HT1080 (cell line): ENCODE results near the gene NOG. TPM values are rescaled to one million over a fixed set of nuclear protein-coding genes. Genes with fewer than 3 reads are reported as not detected.
A peak's percentile ranks its signal among the peaks of the same experiment; 100 is the strongest.

Experiments used
- DNase-seq: peaks from one replicate; pipeline ENCODE4 v3.0.0-alpha.2; 2015; ENCODE audit warnings: low read depth
- polyA plus RNA-seq, 2 experiments: library from polyadenylated mRNA; depleted of rRNA; stranded (reverse); fragments of >200 nt; gene quantifications; 2 replicates each; pipeline ENCODE4 v1.2.3, GENCODE V29; 2015
- total RNA-seq: library from RNA; depleted of rRNA; stranded (reverse); fragments of >200 nt; shearing (Covaris generic); gene quantifications from 2 replicates; pipeline ENCODE4 v1.2.3, GENCODE V29; 2014; rRNA removed

NOG gene
- 28.4 and 36.1 TPM in 2 replicates for total RNA-seq
- 21.0 and 22.0 TPM in 2 replicates for polyA plus RNA-seq (2015; cell fraction: cytosol; rRNA removed)
- polyA plus RNA-seq (2015; cell fraction: nucleus; rRNA removed), result 16.8 and 19.4 TPM in 2 replicates

DNA sequence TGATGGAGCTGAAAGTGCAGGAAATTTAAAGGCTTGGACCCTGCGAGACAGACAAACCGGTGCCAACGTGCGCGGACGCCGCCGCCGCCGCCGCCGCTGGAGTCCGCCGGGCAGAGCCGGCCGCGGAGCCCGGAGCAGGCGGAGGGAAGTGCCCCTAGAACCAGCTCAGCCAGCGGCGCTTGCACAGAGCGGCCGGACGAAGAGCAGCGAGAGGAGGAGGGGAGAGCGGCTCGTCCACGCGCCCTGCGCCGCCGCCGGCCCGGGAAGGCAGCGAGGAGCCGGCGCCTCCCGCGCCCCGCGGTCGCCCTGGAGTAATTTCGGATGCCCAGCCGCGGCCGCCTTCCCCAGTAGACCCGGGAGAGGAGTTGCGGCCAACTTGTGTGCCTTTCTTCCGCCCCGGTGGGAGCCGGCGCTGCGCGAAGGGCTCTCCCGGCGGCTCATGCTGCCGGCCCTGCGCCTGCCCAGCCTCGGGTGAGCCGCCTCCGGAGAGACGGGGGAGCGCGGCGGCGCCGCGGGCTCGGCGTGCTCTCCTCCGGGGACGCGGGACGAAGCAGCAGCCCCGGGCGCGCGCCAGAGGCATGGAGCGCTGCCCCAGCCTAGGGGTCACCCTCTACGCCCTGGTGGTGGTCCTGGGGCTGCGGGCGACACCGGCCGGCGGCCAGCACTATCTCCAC, at the start of gene NOG:
NOG (plus strand) TSS at position 54 of the 674 bp plus-strand sequence; CDS start at position 579, 525 bp downstream.
- DNase-seq, result peak; percentile 73

DNA sequence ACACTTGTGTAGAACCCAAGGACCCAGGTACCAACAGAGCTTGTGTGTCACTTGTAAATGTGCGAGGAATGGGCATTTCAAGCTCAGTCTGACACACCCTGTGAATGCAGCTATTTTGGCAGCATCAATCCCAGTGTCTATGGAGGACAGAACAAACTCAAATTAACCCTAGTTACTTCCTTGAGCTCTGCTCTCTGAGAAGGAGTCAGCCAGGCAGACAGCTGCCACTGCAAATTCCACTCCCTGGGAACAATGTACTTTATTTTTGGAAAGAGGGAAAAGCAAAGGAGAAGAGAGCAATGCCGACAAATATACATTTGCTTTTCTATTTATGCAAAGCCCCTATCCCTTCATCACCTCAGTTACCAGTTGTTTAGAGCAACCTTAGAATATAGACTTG, 48.4 kb upstream of the NOG start:
- no peak for DNase-seq

DNA sequence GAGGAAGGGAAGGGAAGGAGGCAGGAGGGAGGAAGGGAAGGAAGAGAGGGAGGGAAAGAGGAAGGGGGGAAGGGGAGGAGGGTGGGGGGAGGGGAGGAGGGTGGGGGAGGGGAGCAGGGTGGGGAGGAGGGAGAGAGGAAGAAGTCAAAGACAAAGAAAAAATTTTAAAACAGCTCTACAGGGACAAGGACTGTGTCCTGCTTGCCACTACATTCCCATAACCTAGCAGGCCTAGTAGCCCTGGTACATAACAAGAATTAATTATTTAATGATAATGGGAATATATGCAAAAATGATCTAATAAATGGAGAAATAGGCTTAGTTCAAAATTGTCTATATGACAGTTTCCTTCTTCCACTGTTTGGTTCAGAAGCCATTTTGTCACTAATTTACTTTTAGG, 47.6 kb upstream of the NOG start:
- no peak for DNase-seq

DNA sequence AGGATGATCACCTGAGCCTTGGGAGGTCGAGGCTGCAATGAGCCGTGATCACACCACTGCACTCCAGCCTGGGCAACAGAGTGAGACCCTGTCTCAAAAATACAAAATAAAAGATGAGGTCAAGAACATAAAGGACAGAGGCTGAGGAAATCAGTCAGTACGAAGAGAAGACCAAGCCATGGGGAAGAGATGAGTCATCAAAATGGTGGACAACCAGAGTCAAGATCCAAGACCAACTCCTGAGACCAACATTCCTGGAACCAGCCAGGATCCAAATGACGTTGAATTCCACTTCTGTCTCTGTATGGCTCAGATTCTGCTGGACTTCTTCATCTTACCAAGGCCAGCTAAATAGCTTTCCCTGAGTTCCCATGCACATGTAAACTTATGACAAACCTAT, 44.8 kb upstream of the NOG start:
- DNase-seq, result no peak

DNA sequence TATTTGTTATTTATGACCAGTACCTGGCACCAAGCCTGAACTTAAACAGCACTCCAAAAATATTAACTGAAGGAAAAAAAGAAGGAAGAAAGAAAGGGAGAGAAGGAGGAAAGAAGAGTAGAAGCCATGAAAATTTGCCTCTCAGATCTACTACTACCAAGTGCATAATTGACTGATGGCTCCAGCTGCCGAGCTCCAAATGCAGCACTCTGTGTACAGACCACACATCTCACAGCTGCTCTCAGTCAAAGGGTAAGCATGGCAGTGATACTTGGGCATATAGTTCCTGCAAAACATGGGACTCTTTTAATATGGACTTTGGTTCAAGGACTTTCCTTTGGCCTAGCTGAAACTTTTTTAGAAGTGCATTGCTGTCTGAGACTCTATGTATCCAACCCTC, 44.0 kb upstream of the NOG start:
- DNase-seq, result no peak

- no peak for DNase-seq
Measured at GRCh38 chr17:56557682-56558081, 35.8 kb upstream of the NOG start.

- no peak for DNase-seq
Measured at GRCh38 chr17:56558088-56558487, 35.4 kb upstream of the NOG start.

DNA sequence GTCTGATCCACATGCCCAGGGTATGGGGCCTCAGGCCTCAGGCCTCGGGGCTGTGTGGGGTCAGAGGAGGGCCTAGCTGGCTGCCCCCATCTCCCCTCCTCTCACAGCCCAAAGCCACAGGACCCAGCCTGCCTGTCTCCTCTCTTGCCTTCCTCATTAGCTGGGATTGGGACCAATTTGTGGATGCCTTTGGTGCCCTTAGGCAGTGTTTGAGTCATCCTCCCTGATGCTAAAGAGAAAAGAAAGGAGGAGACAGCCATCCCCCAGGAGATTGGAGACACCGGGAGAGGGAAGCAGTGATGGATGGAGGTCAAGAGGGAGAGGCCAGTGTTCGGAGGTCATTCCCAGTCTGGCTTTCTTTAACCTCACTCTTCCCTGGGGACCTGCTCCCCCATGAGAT, 23.3 kb upstream of the NOG start:
- DNase-seq, result no peak

DNA sequence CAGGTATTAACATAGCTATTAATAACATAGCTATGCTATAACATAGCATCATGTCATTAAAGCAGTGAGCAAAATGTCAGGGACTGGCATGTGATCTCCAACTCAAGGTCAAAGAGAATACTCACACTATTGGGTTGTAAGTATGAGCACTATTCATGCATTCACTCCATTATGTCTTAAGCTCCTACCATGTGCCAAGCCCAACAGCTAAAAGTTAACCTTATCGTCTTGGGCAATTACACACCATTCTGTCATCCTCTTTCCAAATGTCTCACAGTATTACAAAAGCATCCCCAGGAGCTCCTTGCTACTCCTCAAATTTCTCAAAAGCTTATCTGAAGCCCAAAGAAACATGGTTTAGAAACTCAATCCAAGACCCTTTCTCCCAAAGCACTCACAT, 22.0 kb upstream of the NOG start:
- no peak for DNase-seq

- no peak for DNase-seq
Measured at GRCh38 chr17:56577190-56577842, 16.2 kb upstream of the NOG start.

DNA sequence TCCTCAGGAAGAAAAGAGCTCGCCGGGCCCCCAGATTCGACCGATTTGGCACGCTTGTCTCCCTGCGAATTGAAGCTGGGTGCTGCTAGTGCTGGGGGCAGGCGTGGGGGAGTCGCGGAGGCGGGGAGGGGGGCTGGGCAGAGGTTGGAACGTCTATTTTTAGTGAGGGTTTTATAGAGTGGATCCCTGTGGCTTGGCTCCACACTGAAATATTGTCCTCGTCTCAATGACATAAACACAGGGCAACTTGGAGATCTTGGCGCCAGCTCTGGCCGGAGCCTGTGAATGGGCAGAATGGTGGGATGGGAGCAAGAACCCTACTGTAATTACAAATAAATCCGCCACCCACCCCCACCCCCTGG, 15.7 kb upstream of the NOG start:
- no peak for DNase-seq

- no peak for DNase-seq
Measured at GRCh38 chr17:56581635-56582627, 11.6 kb upstream of the NOG start.

GRCh38 chr17:56583772-56584171, 9.7 kb upstream of the NOG start:
- no peak for DNase-seq

GRCh38 chr17:56587298-56587697, 6.2 kb upstream of the NOG start:
- no peak for DNase-seq

GRCh38 chr17:56592487-56593085, 913 bp upstream of the NOG start:
- DNase-seq, result peak; percentile 72

DNA sequence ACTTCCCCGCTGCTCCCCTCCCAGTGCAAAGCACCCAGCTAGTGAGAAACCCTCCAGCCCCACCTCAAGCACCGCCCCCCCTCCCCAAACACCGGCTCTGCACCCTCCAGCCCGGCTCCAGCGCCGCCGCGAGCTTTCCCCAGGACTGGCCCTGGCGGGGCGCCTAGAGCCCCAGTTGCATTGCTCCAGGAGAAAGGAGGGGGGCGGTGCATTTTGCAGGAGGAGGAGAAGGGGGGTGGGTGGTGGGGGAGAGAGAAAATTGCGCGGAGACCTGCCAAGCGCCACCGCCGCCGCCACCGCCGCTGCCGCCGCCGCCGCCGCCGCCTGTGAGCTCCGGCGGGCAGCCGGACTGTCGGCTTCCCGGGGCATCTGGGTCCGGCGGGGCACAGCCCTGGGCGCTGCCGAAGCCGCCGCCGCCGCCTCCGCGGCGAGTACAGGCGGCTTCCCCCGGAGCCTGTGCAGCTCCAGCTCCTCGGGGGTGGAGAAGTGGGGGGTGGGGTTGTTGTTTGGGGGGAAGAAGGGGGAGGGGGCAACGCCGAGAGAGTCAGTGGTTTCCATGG, 333 bp upstream of the NOG start:
- no peak for DNase-seq

- peak; percentile 59 for DNase-seq
Measured at GRCh38 chr17:56594320-56595107, 1.0 kb downstream of the NOG start.

GRCh38 chr17:56595108-56595418, 1.6 kb downstream of the NOG start:
- DNase-seq, result no peak

DNA sequence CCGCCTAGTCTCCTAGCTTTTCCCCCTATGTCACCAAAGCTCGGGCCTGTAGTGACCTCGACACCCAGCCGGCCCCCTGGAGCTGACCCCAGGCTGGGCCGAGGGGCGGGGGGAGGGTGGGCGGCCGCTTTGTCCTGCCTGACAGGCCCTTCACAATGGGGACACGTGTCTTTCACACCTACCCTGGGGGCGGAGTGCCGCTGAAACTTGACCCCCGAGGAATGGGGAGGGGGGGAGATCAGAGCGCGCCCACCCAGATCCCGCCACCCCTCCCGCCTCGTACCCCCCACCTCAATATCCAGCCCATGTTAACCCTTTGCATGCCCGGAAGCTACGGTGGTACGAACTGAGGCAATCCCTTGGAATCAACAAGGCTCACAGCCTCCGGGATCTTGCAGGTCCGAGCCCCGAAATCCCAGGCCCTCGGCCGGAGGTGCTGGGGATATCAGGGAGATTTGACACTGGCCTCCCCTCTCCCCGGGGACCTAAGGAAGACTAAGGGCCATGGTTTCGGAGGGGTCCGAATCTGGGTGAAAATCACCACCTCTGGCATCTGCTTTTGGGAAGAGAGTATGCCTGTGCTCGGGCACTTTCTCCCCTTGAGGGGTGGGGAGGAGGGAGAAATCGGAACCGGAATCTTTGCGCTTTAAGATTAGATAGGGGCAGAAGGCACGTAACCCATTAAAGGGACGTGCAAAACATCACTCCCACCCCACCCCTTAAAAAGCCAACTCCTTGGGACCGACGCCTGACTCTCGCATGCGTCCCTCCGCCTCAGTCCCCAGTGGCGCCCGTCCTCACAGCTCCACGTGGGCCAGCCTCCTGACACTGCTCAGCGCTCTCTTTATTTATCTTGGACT, 2.6 kb downstream of the NOG start:
- DNase-seq, result peak; percentile 36
